Measurements from ENCODE around the gene XXYLT1. TPM values are rescaled to one million over a fixed set of nuclear protein-coding genes. Genes with fewer than 3 reads are reported as not detected.

Gene XXYLT1
- total RNA-seq, 1 experiment from 2014 or later = 53.9 TPM

DNA sequence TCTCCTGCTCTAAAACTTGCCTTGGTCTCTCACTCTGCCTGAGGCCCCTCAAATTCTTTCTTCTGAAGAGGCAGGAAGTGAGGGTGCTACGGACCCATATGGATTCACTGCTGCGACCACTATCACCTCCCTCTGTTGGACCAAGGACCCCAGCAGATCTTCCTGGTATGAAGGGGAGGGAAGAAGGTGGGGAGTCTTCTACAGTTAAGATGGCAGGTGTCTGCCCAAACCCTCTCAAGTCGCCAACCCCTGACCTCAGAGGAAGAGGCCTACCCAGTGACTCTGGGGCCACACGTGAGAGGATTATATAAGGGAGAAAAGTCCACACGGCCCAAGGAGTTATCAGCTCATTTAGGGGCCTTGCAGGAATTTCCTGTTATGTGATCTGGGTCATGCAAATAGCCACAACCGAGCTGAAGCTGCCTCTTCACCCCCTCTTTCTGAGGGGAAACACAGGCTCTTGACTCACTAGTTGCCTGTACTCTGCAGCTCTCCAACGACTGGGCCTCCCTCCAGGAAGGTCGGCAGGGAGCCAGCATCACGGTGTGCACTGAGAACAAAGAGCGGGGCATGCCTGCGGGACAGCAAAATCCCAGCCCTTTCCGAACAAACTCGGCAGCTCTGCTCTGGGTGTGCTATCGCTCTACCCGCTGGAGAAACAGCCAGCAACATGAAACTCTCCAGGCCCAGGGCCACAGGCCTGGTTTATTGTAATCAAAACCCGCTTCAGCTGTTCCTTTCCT, 116.0 kb downstream of the XXYLT1 start:
- H3K27ac ChIP-seq (ENCODE audit: low read depth, low read length, poor library complexity, severe bottlenecking) = peak overlapping the region; percentile 89
- H3K4me1 ChIP-seq (ENCODE audit: insufficient read depth, low read length, poor library complexity, severe bottlenecking) = peaks cover 62% of the 10 kb centered on the region
- H3K27me3 ChIP-seq (replicated peaks; ENCODE audit: insufficient read depth, low read depth, low read length, poor library complexity) = no peaks in the 10 kb centered on the region
- CTCF ChIA-PET = interaction anchor here (0.6 kb wide), 1 partner anchor 36 kb away, joined by 5 read pairs; no protein-coding TSS in a partner anchor
- TF ChIP-seq CTCF (conservative IDR thresholded peaks at IDR 0.05; ENCODE audit: low read depth, low read length) = no peak
- TF ChIP-seq EZH2 (IDR thresholded peaks at IDR 0.05; ENCODE audit: borderline replicate concordance, low read depth, low read length, poor library complexity, severe bottlenecking) = no peak
- H3K36me3 ChIP-seq (ENCODE audit: insufficient read depth, low read length, poor library complexity, severe bottlenecking) = peaks cover 5% of the 10 kb centered on the region
- H3K9me3 ChIP-seq (ENCODE audit: low read depth, low read length, poor library complexity, severe bottlenecking) = no peaks in the 10 kb centered on the region
- POLR2A ChIA-PET (ENCODE audit: low non-redundant PET) = interaction anchor here (0.9 kb wide), 1 partner anchor 71 kb away, joined by 4 read pairs; no protein-coding TSS in a partner anchor
- intact Hi-C loops (cut with micrococcal nuclease; ENCODE audit: unreplicated experiment) = no loop called here
- no peak overlapping the region for H3K4me3 ChIP-seq (ENCODE audit: low read depth, low read length, poor library complexity, severe bottlenecking)
- DNase-seq (ENCODE audit: low spot score) = peak; percentile 86
- no TSS peak for BruUV-seq (replicated peaks)

DNA sequence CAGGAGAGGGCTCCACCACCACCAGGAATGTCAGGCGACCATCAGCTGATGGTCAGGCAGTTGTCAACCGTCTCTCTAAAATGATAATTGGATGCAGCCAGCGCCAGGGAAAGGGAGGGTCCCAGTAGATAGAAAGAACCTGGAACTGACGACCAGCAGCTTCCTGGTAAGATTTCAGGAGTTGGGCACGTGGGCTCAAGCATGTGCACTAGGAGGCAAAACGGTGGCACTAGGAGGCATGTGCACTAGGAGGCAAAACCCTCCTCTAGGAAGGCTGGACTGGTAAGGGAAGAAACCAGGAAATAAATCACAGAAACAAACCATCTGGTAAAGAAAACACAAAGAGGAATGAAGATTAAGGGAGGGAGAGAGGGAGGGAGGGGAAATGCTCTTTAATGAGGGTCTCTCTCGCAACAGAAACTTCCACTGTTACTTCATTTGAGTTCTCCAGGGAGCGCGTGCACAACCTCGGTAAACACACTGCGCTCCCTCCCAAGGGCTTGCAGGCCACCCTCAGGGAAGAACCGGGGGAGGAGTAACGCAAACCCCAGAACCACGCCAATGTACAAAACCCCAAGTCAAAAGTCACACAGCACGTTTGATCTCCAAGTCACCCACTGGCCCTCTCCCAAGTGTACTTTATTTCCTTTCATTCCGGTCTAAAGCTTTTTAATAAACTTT, 116.7 kb downstream of the XXYLT1 start:
- BruUV-seq (replicated peaks) = no TSS peak
- no peak overlapping the region for H3K4me3 ChIP-seq (ENCODE audit: low read depth, low read length, poor library complexity, severe bottlenecking)
- peak overlapping the region; percentile 89 for H3K27ac ChIP-seq (ENCODE audit: low read depth, low read length, poor library complexity, severe bottlenecking)
- peaks cover 68% of the 10 kb centered on the region for H3K4me1 ChIP-seq (ENCODE audit: insufficient read depth, low read length, poor library complexity, severe bottlenecking)
- no peak for TF ChIP-seq CTCF (conservative IDR thresholded peaks at IDR 0.05; ENCODE audit: low read depth, low read length)
- TF ChIP-seq EZH2 (IDR thresholded peaks at IDR 0.05; ENCODE audit: borderline replicate concordance, low read depth, low read length, poor library complexity, severe bottlenecking) = no peak
- no peaks in the 10 kb centered on the region for H3K27me3 ChIP-seq (replicated peaks; ENCODE audit: insufficient read depth, low read depth, low read length, poor library complexity)
- no peaks in the 10 kb centered on the region for H3K9me3 ChIP-seq (ENCODE audit: low read depth, low read length, poor library complexity, severe bottlenecking)
- intact Hi-C loops (cut with micrococcal nuclease; ENCODE audit: unreplicated experiment) = no loop called here
- H3K36me3 ChIP-seq (ENCODE audit: insufficient read depth, low read length, poor library complexity, severe bottlenecking) = peaks cover 5% of the 10 kb centered on the region
- ChIA-PET POLR2A (ENCODE audit: low non-redundant PET) (interaction anchor here (0.6 kb wide), 1 partner anchor 1082 kb away, joined by 3 read pairs; no protein-coding TSS in a partner anchor), CTCF (interaction anchor here (0.6 to 0.7 kb wide), 2 partner anchors 35 to 472 kb away, joined by 3 to 5 read pairs; no protein-coding TSS in a partner anchor)
- DNase-seq (ENCODE audit: low spot score) = peak; percentile 71

DNA sequence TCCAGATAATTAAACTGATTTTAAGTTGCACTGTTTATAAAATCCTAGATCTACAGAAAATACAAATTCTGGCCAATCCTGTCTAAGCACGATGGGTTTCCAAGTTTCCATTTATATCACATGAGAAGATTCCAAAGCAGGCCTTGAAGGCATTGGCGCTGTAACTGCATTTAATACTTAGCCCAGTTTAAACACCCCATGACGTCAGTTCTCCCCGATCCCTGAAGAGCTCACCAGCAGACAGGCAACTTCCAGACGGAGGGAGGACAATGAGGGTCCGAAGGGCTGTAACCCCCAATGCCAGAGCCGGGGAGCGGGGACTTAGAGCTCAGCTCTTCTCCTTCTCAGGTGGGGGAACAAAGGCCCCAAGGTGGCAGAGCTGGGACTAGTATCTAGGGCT, 117.3 kb downstream of the XXYLT1 start:
- no peaks in the 10 kb centered on the region for H3K27me3 ChIP-seq (replicated peaks; ENCODE audit: insufficient read depth, low read depth, low read length, poor library complexity)
- no peak for TF ChIP-seq EZH2 (IDR thresholded peaks at IDR 0.05; ENCODE audit: borderline replicate concordance, low read depth, low read length, poor library complexity, severe bottlenecking)
- no peak for TF ChIP-seq CTCF (conservative IDR thresholded peaks at IDR 0.05; ENCODE audit: low read depth, low read length)
- DNase-seq (ENCODE audit: low spot score) = peak; percentile 43
- H3K36me3 ChIP-seq (ENCODE audit: insufficient read depth, low read length, poor library complexity, severe bottlenecking) = peaks cover 5% of the 10 kb centered on the region
- ChIA-PET POLR2A (ENCODE audit: low non-redundant PET) (interaction anchor here (0.6 kb wide), 2 partner anchors 16 to 1081 kb away, joined by 3 read pairs; no protein-coding TSS in a partner anchor), CTCF (interaction anchor here (0.7 kb wide), 1 partner anchor 471 kb away, joined by 3 read pairs; no protein-coding TSS in a partner anchor)
- H3K4me1 ChIP-seq (ENCODE audit: insufficient read depth, low read length, poor library complexity, severe bottlenecking) = peaks cover 74% of the 10 kb centered on the region
- intact Hi-C loops (cut with micrococcal nuclease; ENCODE audit: unreplicated experiment) = loop anchor here (2.0 kb wide), 1 partner anchor 105 kb away; no protein-coding TSS in a partner anchor
- no TSS peak for BruUV-seq (replicated peaks)
- H3K27ac ChIP-seq (ENCODE audit: low read depth, low read length, poor library complexity, severe bottlenecking) = peak overlapping the region; percentile 89
- no peak overlapping the region for H3K4me3 ChIP-seq (ENCODE audit: low read depth, low read length, poor library complexity, severe bottlenecking)
- H3K9me3 ChIP-seq (ENCODE audit: low read depth, low read length, poor library complexity, severe bottlenecking) = no peaks in the 10 kb centered on the region
